Endothelial cell of umbilical vein (primary cell): Measurements from ENCODE around the gene GPAM. TPM values are rescaled to one million over a fixed set of nuclear protein-coding genes. Genes with fewer than 3 reads are reported as not detected.

ENCODE experiments used
- BruUV-seq: library from RNA; stranded (reverse); fragments of 400-500 nt; replicated peaks from 2 replicates; lab custom pipeline; 2021; lab: Mats Ljungman, UMichigan
- CTCF ChIA-PET: fragments of 300-600, 350-600 bp; sonication (Branson Sonifier 250); formaldehyde crosslinking; loops from one replicate; lab custom pipeline; 2021; ENCODE audit warnings: antibody characterized with exemption, inconsistent platforms; lab: Charles Lee
- POLR2A ChIA-PET: fragments of 300-600, 350-600 bp; sonication (Branson Sonifier 250); formaldehyde crosslinking; loops from one replicate; lab custom pipeline; 2021; ENCODE audit warnings: antibody characterized with exemption, inconsistent platforms; lab: Charles Lee
- DNase-seq: peaks from one replicate; pipeline ENCODE4 v3.0.0-alpha.2; 2011; ENCODE audit warnings: low read depth, low spot score
- FAIRE-seq: peaks from 2 replicates; lab custom pipeline; 2011; peaks lifted over from hg19 to GRCh38; lab: Jason Lieb, UNC
- H2AFZ ChIP-seq: 2 replicates; pipeline ENCODE4 v1.6.0; 2012; ENCODE audit warnings: low read depth, low read length, control low read depth, inconsistent platforms
- H3K27ac ChIP-seq: 2 replicates; pipeline ENCODE4 v1.5.1; 2011; ENCODE audit warnings: low read depth, mild to moderate bottlenecking, control low read depth, low read length, moderate library complexity; ENCODE audit not compliant: insufficient read depth
- H3K27me3 ChIP-seq, 2 experiments: 2 replicates each; pipeline versions ENCODE4 v1.6.0 to v1.6.1; 2011; ENCODE audit warnings: low read length in 2 of 2, mixed read lengths in 1 of 2; ENCODE audit not compliant: control insufficient read depth in 2 of 2, insufficient read depth in 2 of 2
- H3K36me3 ChIP-seq, 2 experiments: 2 replicates in 1 of 2; 3 replicates in 1 of 2; pipeline ENCODE4 v1.5.1; 2011; ENCODE audit warnings: low read length in 2 of 2, mild to moderate bottlenecking in 1 of 2, moderate library complexity in 1 of 2; ENCODE audit not compliant: control insufficient read depth in 2 of 2, insufficient read depth in 2 of 2; ENCODE audit errors: extremely low read depth in 1 of 2
- H3K4me1 ChIP-seq: 3 replicates; pipeline ENCODE4 v1.5.1; 2011; ENCODE audit warnings: mild to moderate bottlenecking, low read length; ENCODE audit not compliant: control insufficient read depth, insufficient read depth; ENCODE audit errors: extremely low read depth
- H3K4me2 ChIP-seq: 2 replicates; pipeline ENCODE4 v1.6.1; 2011; ENCODE audit warnings: low read length, control low read depth, mixed read lengths; ENCODE audit not compliant: insufficient read depth
- H3K4me3 ChIP-seq, 3 experiments: fragments of 200-600 bp in 1 of 3; sonication (generic), shearing (Covaris generic) in 1 of 3; replicated peaks in 1 of 3; 2 replicates each; pipeline ENCODE4 v1.5.1; 2011 to 2016; ENCODE audit warnings: control low read depth in 3 of 3, low read length in 3 of 3, mild to moderate bottlenecking in 2 of 3, inconsistent platforms in 1 of 3, low read depth in 1 of 3, moderate library complexity in 1 of 3; ENCODE audit not compliant: insufficient read depth in 1 of 3
- H3K79me2 ChIP-seq: 2 replicates; pipeline ENCODE4 v1.6.0; 2012; ENCODE audit warnings: low read length, inconsistent platforms; ENCODE audit not compliant: control insufficient read depth, insufficient read depth
- H3K9ac ChIP-seq: replicated peaks from 2 replicates; pipeline ENCODE3; 2011; ENCODE audit warnings: low read length, control low read depth; ENCODE audit not compliant: insufficient read depth; ENCODE audit errors: extremely low read depth
- H3K9me1 ChIP-seq: replicated peaks from 3 replicates; pipeline ENCODE4 v1.6.0; 2011; ENCODE audit warnings: mild to moderate bottlenecking, low read length; ENCODE audit not compliant: control insufficient read depth, insufficient read depth; ENCODE audit errors: extremely low read depth
- H3K9me3 ChIP-seq: replicated peaks from 2 replicates; pipeline ENCODE4 v1.5.1; 2012; ENCODE audit warnings: low read length, inconsistent platforms; ENCODE audit not compliant: control insufficient read depth, insufficient read depth
- H4K20me1 ChIP-seq: replicated peaks from 2 replicates; pipeline ENCODE3; 2011; ENCODE audit warnings: mild to moderate bottlenecking, low read length; ENCODE audit not compliant: control insufficient read depth, insufficient read depth; ENCODE audit errors: extremely low read depth
- CTCF ChIP-seq, 2 donors: IDR thresholded peaks; 1 replicate in 1 of 2; 2 replicates in 1 of 2; pipeline ENCODE4 v1.5.1; 2011; ENCODE audit warnings: low read length in 2 of 2, mild to moderate bottlenecking in 2 of 2, moderate library complexity in 2 of 2, control low read depth in 1 of 2, inconsistent platforms in 1 of 2, low read depth in 1 of 2; ENCODE audit not compliant: insufficient read depth in 1 of 2; ENCODE audit errors: extremely low read depth in 1 of 2
- EZH2 ChIP-seq: IDR thresholded peaks from 2 replicates; pipeline ENCODE4 v1.6.1; 2012; ENCODE audit warnings: borderline replicate concordance, low read depth, mild to moderate bottlenecking, moderate library complexity, low read length, inconsistent platforms; ENCODE audit not compliant: severe bottlenecking
- FOS ChIP-seq: IDR thresholded peaks from 2 replicates; pipeline ENCODE4 v1.6.1; 2011; ENCODE audit warnings: mild to moderate bottlenecking, low read length, moderate library complexity, borderline replicate concordance; ENCODE audit not compliant: insufficient read depth
- GATA2 ChIP-seq: IDR thresholded peaks from 2 replicates; pipeline ENCODE4 v1.7.0; 2011; ENCODE audit warnings: low read depth, mild to moderate bottlenecking, moderate library complexity, mixed read lengths, low read length; ENCODE audit not compliant: insufficient read length, insufficient read depth
- JUN ChIP-seq: IDR thresholded peaks from 2 replicates; pipeline ENCODE4 v1.6.1; 2011; ENCODE audit warnings: borderline replicate concordance, low read depth; ENCODE audit not compliant: insufficient read length, insufficient read depth
- MAX ChIP-seq: IDR thresholded peaks from 2 replicates; pipeline ENCODE4 v1.6.1; 2011; ENCODE audit not compliant: insufficient read depth, insufficient read length
- MYC ChIP-seq: IDR thresholded peaks from one replicate; pipeline ENCODE4 v1.6.1; 2011; ENCODE audit warnings: mild to moderate bottlenecking, low read depth, low read length
- POLR2A ChIP-seq: IDR thresholded peaks from 2 replicates; pipeline ENCODE4 v1.6.1; 2012; ENCODE audit warnings: low read depth, mild to moderate bottlenecking, control low read depth, low read length
- POLR2AphosphoS5 ChIP-seq: IDR thresholded peaks from 2 replicates; pipeline ENCODE4 v1.6.1; 2012; ENCODE audit warnings: low read depth, mild to moderate bottlenecking, control low read depth, low read length, moderate library complexity; ENCODE audit not compliant: insufficient read depth
- dilution Hi-C: fragments of 300-500 bp; cut with MboI; formaldehyde crosslinking; loops from one replicate; pipeline ENCODE4 v1.15.0; 2019; ENCODE audit warnings: low sequenced_read_pairs; ENCODE audit not compliant: extremely low pct_ligation_motif_present
- intact Hi-C: fragments of 100-400 bp; cut with micrococcal nuclease; formaldehyde crosslinking; loops from one replicate; pipeline ENCODE4 v1.10.0; 2022
- polyA plus RNA-seq, 4 experiments: library from polyadenylated mRNA; depleted of rRNA in 3 of 4; stranded (reverse) in 3 of 4; unstranded in 1 of 4; fragments of >200 nt; gene quantifications; 2 replicates each; pipeline versions ENCODE4 v1.2.1 to v1.2.3, GENCODE V29; 2011 to 2012; ENCODE audit warnings: missing spikeins in 1 of 4
- total RNA-seq: library from RNA; stranded (reverse); gene quantifications from 2 replicates; pipeline ENCODE4 v1.2.3, GENCODE V29; 2021

Gene GPAM
- total and polyA plus RNA-seq, 2 donors (not counting 3 experiments of a cell fraction or from before 2014, with no cell fraction given), result 3.4 to 9.7 TPM

GRCh38 chr10:112175409-112175808 lies 8.2 kb downstream of the GPAM start:
- Histone ChIP-seq H3K9me3 (no peaks in the 10 kb centered on the region), H3K27me3 (no peaks in the 10 kb centered on the region), H4K20me1 (no peaks in the 10 kb centered on the region), H3K79me2 (no peaks in the 10 kb centered on the region), H2AFZ (no peak overlapping the region), H3K36me3 (peaks cover 0 to 4% of the 10 kb centered on the region in 2 experiments), H3K4me1 (no peaks in the 10 kb centered on the region), H3K9me1 (no peaks in the 10 kb centered on the region), H3K4me2 (no peak overlapping the region), H3K27ac (no peak overlapping the region), H3K4me3 (no peak overlapping the region), H3K9ac (no peak overlapping the region)
- CTCF ChIA-PET, result interaction anchor here (0.9 to 2.3 kb wide), 4 partner anchors 8 to 297 kb away, joined by 3 to 12 read pairs (median 4); partner anchors contain the start of gene GPAM
- dilution Hi-C loops, result no loop called here
- DNase-seq (no peak), FAIRE-seq (no peak)
- POLR2A ChIA-PET, result no interaction called here
- no TSS peak for BruUV-seq
- TF ChIP-seq POLR2A (no peak), EZH2 (no peak), JUN (no peak), GATA2 (no peak), MAX (no peak), MYC (no peak), CTCF (IDR thresholded peaks at IDR 0.05; ENCODE audit: extremely low read depth in 1 of 2, insufficient read depth in 1 of 2, low read depth in 1 of 2, low read length in 2 of 2) (no peak), FOS (no peak), POLR2AphosphoS5 (no peak)
- intact Hi-C loops, result no loop called here
